GM12878 (cell line): ENCODE data around the gene TACC2. TPM values are rescaled to one million over a fixed set of nuclear protein-coding genes. Genes with fewer than 3 reads are reported as not detected.

Experiments used
- ATAC-seq: fragments of 200-7000 bp; cut with Tn5 transposase; 3 replicates; pipeline ENCODE4 v1.9.1; 2020; ENCODE audit warnings: mild to moderate bottlenecking, moderate library complexity
- BruUV-seq: library from RNA; stranded (reverse); fragments of 400-500 nt; replicated peaks from 2 replicates; lab custom pipeline; 2021; lab: Mats Ljungman, UMichigan
- CTCF ChIA-PET: fragments of 300-600 bp; sonication (Branson Sonifier 250); formaldehyde crosslinking; extraction: SDS; loops from one replicate; lab custom pipeline; 2021; ENCODE audit warnings: inconsistent platforms; lab: Yijun Ruan, JAX
- POLR2A ChIA-PET: fragments of 350-600 bp; formaldehyde crosslinking; extraction: SDS; loops from one replicate; lab custom pipeline; 2021; ENCODE audit warnings: inconsistent platforms; lab: Charles Lee
- RAD21 ChIA-PET: fragments of 300-600 bp; sonication (Branson Sonifier 250); formaldehyde crosslinking; loops from one replicate; lab custom pipeline; 2023; ENCODE audit warnings: antibody characterized with exemption; ENCODE audit not compliant: unreplicated experiment; lab: Charles Lee
- SMC1A ChIA-PET: fragments of 300-600 bp; sonication (Branson Sonifier 250); formaldehyde crosslinking; loops from one replicate; lab custom pipeline; 2023; ENCODE audit not compliant: unreplicated experiment, uncharacterized antibody; lab: Charles Lee
- DNase-seq: peaks from one replicate; pipeline ENCODE4 v3.0.0-alpha.2; 2011; ENCODE audit warnings: low read depth, low spot score
- FAIRE-seq: peaks from 3 replicates; lab custom pipeline; 2011; peaks lifted over from hg19 to GRCh38; lab: Jason Lieb, UNC
- H2AFZ ChIP-seq: 2 replicates; pipeline ENCODE4 v1.6.0; 2011; ENCODE audit warnings: low read depth, low read length, control low read depth; ENCODE audit not compliant: control insufficient read depth
- H3K27ac ChIP-seq: 2 replicates; pipeline ENCODE4 v1.5.1; 2011; ENCODE audit warnings: control low read depth; ENCODE audit not compliant: control insufficient read depth, insufficient read depth
- H3K27me3 ChIP-seq, 2 experiments: replicated peaks in 1 of 2; 2 replicates each; pipeline versions ENCODE4 v1.6.0 to v1.6.1; 2011; ENCODE audit warnings: low read length in 1 of 2; ENCODE audit not compliant: control insufficient read depth in 2 of 2, insufficient read depth in 2 of 2
- H3K36me3 ChIP-seq, 2 experiments: 2 replicates each; pipeline ENCODE4 v1.5.1; 2011; ENCODE audit warnings: low read length in 1 of 2; ENCODE audit not compliant: control insufficient read depth in 2 of 2, insufficient read depth in 2 of 2
- H3K4me1 ChIP-seq: 2 replicates; pipeline ENCODE4 v1.6.1; 2011; ENCODE audit warnings: mild to moderate bottlenecking, low read length, moderate library complexity, mixed read lengths; ENCODE audit not compliant: control insufficient read depth, insufficient read depth
- H3K4me2 ChIP-seq: 2 replicates; pipeline ENCODE4 v1.6.0; 2011; ENCODE audit warnings: control low read depth; ENCODE audit not compliant: control insufficient read depth, insufficient read depth
- H3K4me3 ChIP-seq: fragments of 200-600 bp; sonication (generic); 2 replicates; pipeline ENCODE4 v1.5.1; 2016
- H3K79me2 ChIP-seq: 2 replicates; pipeline ENCODE4 v1.6.0; 2011; ENCODE audit warnings: low read length; ENCODE audit not compliant: control insufficient read depth, insufficient read depth
- H3K9ac ChIP-seq: 2 replicates; pipeline ENCODE4 v1.8.0; 2011; ENCODE audit warnings: low read length, control low read depth, mixed read lengths; ENCODE audit not compliant: control insufficient read depth, insufficient read depth
- H3K9me3 ChIP-seq: replicated peaks from 3 replicates; pipeline ENCODE4 v1.5.1; 2011; ENCODE audit warnings: mild to moderate bottlenecking, low read length; ENCODE audit not compliant: control insufficient read depth, insufficient read depth
- H4K20me1 ChIP-seq: 2 replicates; pipeline ENCODE4 v1.6.0; 2011; ENCODE audit not compliant: control insufficient read depth, insufficient read depth
- BACH1 ChIP-seq: fragments of 450-650 bp; IDR thresholded peaks from 2 replicates; pipeline ENCODE4 v1.6.1; 2017; ENCODE audit warnings: mild to moderate bottlenecking, borderline replicate concordance
- BCLAF1 ChIP-seq: fragments of 450-650 bp; IDR thresholded peaks from 2 replicates; pipeline ENCODE4 v1.6.1; 2017; ENCODE audit warnings: antibody characterized with exemption, mild to moderate bottlenecking, moderate library complexity
- CEBPB ChIP-seq, 2 experiments: fragments of 150-350 bp in 1 of 2; IDR thresholded peaks; 2 replicates each; pipeline ENCODE4 v1.6.1; 2012 to 2014; ENCODE audit warnings: low read depth in 2 of 2, low read length in 2 of 2, borderline replicate concordance in 1 of 2, inconsistent platforms in 1 of 2
- FOXK2 ChIP-seq: fragments of 450-650 bp; IDR thresholded peaks from 2 replicates; pipeline ENCODE4 v1.6.1; 2017; ENCODE audit warnings: mild to moderate bottlenecking, moderate library complexity
- JUNB ChIP-seq: IDR thresholded peaks from 2 replicates; pipeline ENCODE4 v1.6.1; 2016; ENCODE audit warnings: antibody characterized with exemption, mild to moderate bottlenecking
- JUND ChIP-seq: IDR thresholded peaks from 2 replicates; pipeline ENCODE4 v1.6.1; 2012; ENCODE audit warnings: low read depth, mild to moderate bottlenecking, low read length, improper control_type of control experiment, moderate library complexity
- NBN ChIP-seq: fragments of 450-650 bp; IDR thresholded peaks from 2 replicates; pipeline ENCODE4 v1.6.1; 2016
- PBX3 ChIP-seq: IDR thresholded peaks from 2 replicates; pipeline ENCODE4 v1.6.1; 2011; ENCODE audit warnings: mild to moderate bottlenecking, low read depth, low read length, moderate library complexity; ENCODE audit not compliant: insufficient replicate concordance
- PML ChIP-seq: IDR thresholded peaks from 2 replicates; pipeline ENCODE4 v1.6.1; 2012; ENCODE audit warnings: low read length, inconsistent platforms
- SIX5 ChIP-seq: IDR thresholded peaks from 2 replicates; pipeline ENCODE4 v1.6.1; 2011; ENCODE audit warnings: mild to moderate bottlenecking, low read depth, low read length, moderate library complexity; ENCODE audit not compliant: severe bottlenecking
- TAF1 ChIP-seq: IDR thresholded peaks from 2 replicates; pipeline ENCODE4 v1.6.1; 2011; ENCODE audit warnings: mild to moderate bottlenecking, low read depth, low read length, borderline replicate concordance
- TBL1XR1 ChIP-seq: IDR thresholded peaks from 2 replicates; pipeline ENCODE4 v1.6.1; 2012; ENCODE audit warnings: low read depth, low read length, improper control_type of control experiment
- USF2 ChIP-seq: IDR thresholded peaks from 2 replicates; pipeline ENCODE4 v1.6.1; 2011; ENCODE audit warnings: low read depth, low read length, improper control_type of control experiment, borderline replicate concordance
- YY1 ChIP-seq: IDR thresholded peaks from 2 replicates; pipeline ENCODE4 v1.6.1; 2011; ENCODE audit warnings: low read depth, mild to moderate bottlenecking, low read length
- WGBS: methylation state at CpG from one replicate; pipeline ENCODE4 v1.1.6; 2016; ENCODE audit warnings: low lambda C conversion rate; ENCODE audit not compliant: insufficient replicate concordance, insufficient coverage; ENCODE audit errors: missing lambda C conversion rate; 5-methylcytosine and 5-hydroxymethylcytosine counted together
- in situ Hi-C: fragments of 300-500 bp; cut with MboI; formaldehyde crosslinking; loops from 9 replicates; pipeline ENCODE4 v1.14.3; 2018; ENCODE audit warnings: mixed read lengths
- intact Hi-C: fragments of 100-400 bp; cut with micrococcal nuclease; formaldehyde crosslinking; loops from one replicate; pipeline ENCODE4 v1.14.2; 2022; ENCODE audit not compliant: unreplicated experiment
- polyA plus RNA-seq, 11 experiments: library from polyadenylated mRNA; depleted of rRNA in 4 of 11; unstranded in 6 of 11; stranded (reverse) in 5 of 11; fragments of >200 nt; fragmentation: Nextera tagmentation in 4 of 11; fragmentation: Illumina TruSeq in 1 of 11; extraction: Ambion mirVana in 4 of 11; extraction: Trizol in 1 of 11; gene quantifications; 1 replicate in 1 of 11; 2 replicates in 10 of 11; pipeline versions ENCODE4 v1.2.1 to v1.2.3, GENCODE V29; 2011 to 2016; ENCODE audit warnings: inconsistent platforms in 2 of 11, missing spikeins in 2 of 11, low read depth in 1 of 11
- total RNA-seq, 4 experiments: library from RNA; depleted of rRNA in 3 of 4; stranded (reverse); fragments of >200 nt in 3 of 4; fragmentation: Illumina TruSeq in 1 of 4; extraction: Trizol in 1 of 4; gene quantifications; 2 replicates each; pipeline versions ENCODE4 v1.2.1 to v1.2.3, GENCODE V29; 2013 to 2021

TACC2 gene
- total and polyA plus RNA-seq, 10 of the 15 experiments (the other 5 are each of a cell fraction or from before 2014, with no cell fraction given) = 0.07 to 0.64 (median 0.13) TPM; not detected in 5

GRCh38 chr10:122234416-122234815 is 245.5 kb downstream of the TACC2 start:
- ChIA-PET CTCF (no interaction called here), RAD21 (no interaction called here), POLR2A (no interaction called here), SMC1A (no interaction called here)
- DNase-seq = no peak
- TF ChIP-seq JUND (no peak), JUNB (no peak), FOXK2 (no peak), NBN (no peak), SIX5 (no peak), PBX3 (no peak), BCLAF1 (no peak), CEBPB (IDR thresholded peaks at IDR 0.05; ENCODE audit: borderline replicate concordance in 1 of 2, low read depth in 2 of 2, low read length in 2 of 2) (no peak), YY1 (no peak), PML (no peak), USF2 (no peak), TAF1 (no peak), TBL1XR1 (no peak), BACH1 (no peak)
- Histone ChIP-seq H4K20me1 (no peaks in the 10 kb centered on the region), H3K27me3 (no peaks in the 10 kb centered on the region; a peak in 2 of 4 replicates), H3K4me3 (no peak overlapping the region), H3K4me2 (no peak overlapping the region), H3K36me3 (no peaks in the 10 kb centered on the region), H2AFZ (no peak overlapping the region), H3K4me1 (no peaks in the 10 kb centered on the region), H3K79me2 (no peaks in the 10 kb centered on the region), H3K9ac (no peak overlapping the region), H3K9me3 (no peaks in the 10 kb centered on the region), H3K27ac (no peak overlapping the region)
- in situ Hi-C loops = no loop called here
- 18% methylated on average over 2 of the region's 2 CpGs for WGBS
- BruUV-seq = no TSS peak
- FAIRE-seq = no peak
- no peak for ATAC-seq
- intact Hi-C loops = no loop called here
